Umbilical cord (tissue), 2 donors: ENCODE measurements around the gene ACBD5. TPM values are rescaled to one million over a fixed set of nuclear protein-coding genes. Genes with fewer than 3 reads are reported as not detected.

Experiments
- DNase-seq: peaks from one replicate; pipeline ENCODE4 v3.0.0-alpha.2; 2015; ENCODE audit warnings: low spot score
- total RNA-seq: library from RNA; depleted of rRNA; stranded (reverse); fragments of >200 nt; gene quantifications from one replicate; pipeline ENCODE4 v1.2.3, GENCODE V29; 2014; ENCODE audit warnings: low replicate concordance; ENCODE audit not compliant: insufficient read depth

Gene ACBD5
- total RNA-seq, 1 donor from 2014 or later = 7.9 TPM

DNA sequence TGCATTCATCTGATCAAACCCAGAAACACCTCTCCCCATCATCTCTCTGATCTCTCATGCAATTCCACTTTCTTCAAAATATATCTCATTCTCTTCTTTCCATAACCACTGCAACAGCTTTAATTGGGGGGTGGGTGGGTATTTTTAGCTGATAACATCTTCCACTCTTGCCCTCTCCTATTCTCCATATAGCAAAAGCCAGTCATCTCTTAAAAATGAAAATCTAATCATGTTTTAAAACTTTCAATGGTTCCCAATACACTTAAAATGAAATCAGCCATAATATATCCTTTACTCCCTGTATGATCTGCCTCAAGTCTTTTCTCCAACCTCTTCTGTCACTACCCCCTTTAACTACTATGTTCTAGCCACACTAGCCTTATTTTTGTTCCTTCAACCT is 87.9 kb downstream of the ACBD5 start:
- DNase-seq = no peak

- DNase-seq = no peak
Measured at GRCh38 chr10:27150261-27150660, 90.3 kb downstream of the ACBD5 start.

- no peak for DNase-seq
Measured at GRCh38 chr10:27147701-27148100, 92.9 kb downstream of the ACBD5 start.

DNA sequence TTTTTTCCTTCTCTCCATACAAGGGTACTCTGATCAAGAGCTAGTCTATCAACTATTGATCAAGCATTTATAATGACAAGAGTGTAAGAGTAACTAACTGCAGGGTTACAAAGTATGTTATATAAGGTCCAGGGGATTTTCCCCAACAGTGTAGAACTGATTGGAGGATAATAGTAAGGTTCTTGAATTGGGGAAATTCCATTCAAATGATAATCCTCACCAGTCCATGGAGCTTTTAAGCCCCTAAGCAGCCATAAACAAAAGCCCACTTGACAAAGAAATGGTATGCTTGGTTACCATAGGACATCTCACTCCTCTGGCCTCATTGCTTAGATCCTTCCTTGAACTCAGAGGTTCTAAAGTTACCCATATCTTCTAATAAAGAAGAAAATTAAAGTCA is 94.7 kb downstream of the ACBD5 start:
- no peak for DNase-seq

Other genes with a start within 250 kb of the ACBD5 start
- gene ANKRD26, start 140.3 kb downstream of the ACBD5 start, total RNA-seq = 8.9 TPM
- gene YME1L1, start 86.4 kb downstream of the ACBD5 start, total RNA-seq = 100 TPM
- 9.6 TPM for gene MASTL, start 85.4 kb downstream of the ACBD5 start, total RNA-seq